K562 (cell line): ENCODE results near the gene NENF. TPM values are rescaled to one million over a fixed set of nuclear protein-coding genes. Genes with fewer than 3 reads are reported as not detected.

Source experiments
- KDM2B ChIP-seq: fragments of 250-450 bp; sonication (Bioruptor Pico); IDR thresholded peaks from 2 replicates; pipeline ENCODE4 v1.8.0; 2021; ENCODE audit warnings: mild to moderate bottlenecking, moderate library complexity
- MEF2D ChIP-seq: conservative IDR thresholded peaks from 2 replicates; pipeline ENCODE4 v1.6.1; 2016; ENCODE audit warnings: low read depth, missing genetic modification characterization, missing compliant biosample characterization
- NFE2 ChIP-seq: IDR thresholded peaks from 2 replicates; pipeline ENCODE4 v1.6.1; 2014; ENCODE audit warnings: antibody characterized with exemption, low read depth
- REST ChIP-seq, 2 experiments: fragments of 450-650 bp; formaldehyde crosslinking in 1 of 2; IDR thresholded peaks; 2 replicates each; pipeline versions ENCODE4 v1.4.0 to v1.6.1; 2014 to 2020; ENCODE audit warnings: mild to moderate bottlenecking in 2 of 2, borderline replicate concordance in 1 of 2, low read depth in 1 of 2
- SAP30 ChIP-seq: fragments of 200-600 bp; sonication (generic); IDR thresholded peaks from 2 replicates; pipeline ENCODE4 v1.6.1; 2012; ENCODE audit warnings: borderline replicate concordance, low read depth, mild to moderate bottlenecking, moderate library complexity, low read length, control low read depth, inconsistent platforms; ENCODE audit not compliant: insufficient read depth, poor library complexity, severe bottlenecking
- SMAD1 ChIP-seq: fragments of 150-350 bp; IDR thresholded peaks from 2 replicates; pipeline ENCODE4 v1.6.1; 2014; ENCODE audit warnings: low read length, low read depth; ENCODE audit not compliant: partially characterized antibody
- SRSF7 ChIP-seq: fragments of 200-400 bp; formaldehyde crosslinking; optimal IDR thresholded peaks from 2 replicates; pipeline ENCODE3; 2017; ENCODE audit warnings: mild to moderate bottlenecking, low read depth, low read length
- polyA plus RNA-seq, 8 experiments: library from polyadenylated mRNA; depleted of rRNA in 4 of 8; stranded (reverse) in 5 of 8; unstranded in 3 of 8; fragments of >200 nt; fragmentation: Nextera tagmentation in 2 of 8; fragmentation: Illumina TruSeq in 1 of 8; extraction: Ambion mirVana in 2 of 8; extraction: Trizol in 1 of 8; gene quantifications; 2 replicates each; pipeline versions ENCODE4 v1.2.1 to v1.2.3, GENCODE V29; 2011 to 2014; ENCODE audit warnings: inconsistent platforms in 1 of 8, missing spikeins in 1 of 8
- total RNA-seq, 7 experiments: library from RNA; depleted of rRNA in 6 of 7; stranded (reverse); fragments of >200 nt in 6 of 7; fragmentation: Illumina TruSeq in 2 of 7; extraction: Trizol in 2 of 7; gene quantifications; 2 replicates each; pipeline versions ENCODE4 v1.2.1 to v1.2.3, GENCODE V29; 2011 to 2021; ENCODE audit warnings: low replicate concordance in 1 of 7
- TF ChIP-seq, protein P1 (sequence below): sonication (generic); formaldehyde crosslinking; IDR thresholded peaks from 2 replicates; pipeline ENCODE4 v1.8.0; 2022; ENCODE audit warnings: missing genetic modification reagents, mild to moderate bottlenecking, borderline replicate concordance
- TF ChIP-seq, protein P2 (sequence below): fragments of 250-450 bp; sonication (Bioruptor Pico); IDR thresholded peaks from 2 replicates; pipeline ENCODE4 v1.4.0; 2020

The NENF gene
- total and polyA plus RNA-seq, 9 of the 15 experiments (the other 6 are each of a cell fraction or from before 2014, with no cell fraction given): 6.1 to 100 (median 72.8) TPM

DNA sequence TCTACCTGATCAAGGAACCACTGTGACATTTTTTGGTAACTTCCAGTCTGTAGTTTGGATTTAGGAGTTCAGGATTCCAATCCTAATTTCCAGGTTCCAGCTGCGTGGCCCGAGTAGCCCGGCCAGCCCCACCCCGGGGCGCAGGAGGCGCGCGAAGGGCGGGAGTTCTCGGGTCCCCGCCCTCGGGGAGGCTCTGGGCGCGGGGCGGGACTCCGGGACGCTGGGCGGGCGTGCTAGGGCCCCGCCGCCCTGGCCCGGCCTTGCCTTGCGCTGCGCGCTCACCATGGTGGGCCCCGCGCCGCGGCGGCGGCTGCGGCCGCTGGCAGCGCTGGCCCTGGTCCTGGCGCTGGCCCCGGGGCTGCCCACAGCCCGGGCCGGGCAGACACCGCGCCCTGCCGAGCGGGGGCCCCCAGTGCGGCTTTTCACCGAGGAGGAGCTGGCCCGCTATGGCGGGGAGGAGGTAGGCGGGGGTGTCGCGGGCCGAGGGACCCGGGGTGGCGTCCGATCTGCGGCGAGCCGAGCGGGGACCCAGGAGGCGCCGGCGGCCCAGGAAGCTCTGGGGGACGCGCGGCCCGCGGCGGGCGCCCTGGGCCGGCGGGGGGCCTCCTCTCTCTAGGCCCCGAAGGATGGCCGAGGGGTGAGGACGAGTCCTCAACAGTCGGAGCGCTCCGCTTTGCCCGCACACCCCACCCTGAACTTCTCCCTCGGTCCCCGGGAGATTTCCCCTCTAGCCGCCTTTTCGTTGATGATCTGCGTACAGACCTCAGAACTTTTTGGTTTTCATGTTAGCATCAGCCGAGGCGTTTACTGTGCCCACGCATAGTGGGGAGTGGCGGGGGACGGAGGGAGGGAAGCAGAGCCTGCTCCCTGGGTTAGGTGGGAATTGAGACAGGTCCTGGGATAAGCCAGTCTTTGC is at the start of gene NENF (continued):
- TF ChIP-seq REST (IDR thresholded peaks at IDR 0.05; ENCODE audit: borderline replicate concordance) (peak; percentile 76), REST (CRISPR knock-in tag; IDR thresholded peaks at IDR 0.05; ENCODE audit: low read depth) (peak; percentile 92), NFE2 (no peak), SAP30 (peak; percentile 46), MEF2D (tag) (no peak), SRSF7 (no peak), SMAD1 (peak; percentile 24), KDM2B (CRISPR knock-in tag) (peak; percentile 70; the same call in 1 of the 2 replicates)
- TF ChIP-seq, protein P1, sequence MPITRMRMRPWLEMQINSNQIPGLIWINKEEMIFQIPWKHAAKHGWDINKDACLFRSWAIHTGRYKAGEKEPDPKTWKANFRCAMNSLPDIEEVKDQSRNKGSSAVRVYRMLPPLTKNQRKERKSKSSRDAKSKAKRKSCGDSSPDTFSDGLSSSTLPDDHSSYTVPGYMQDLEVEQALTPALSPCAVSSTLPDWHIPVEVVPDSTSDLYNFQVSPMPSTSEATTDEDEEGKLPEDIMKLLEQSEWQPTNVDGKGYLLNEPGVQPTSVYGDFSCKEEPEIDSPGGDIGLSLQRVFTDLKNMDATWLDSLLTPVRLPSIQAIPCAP (CRISPR knock-in tag): no peak
- TF ChIP-seq, protein P2, sequence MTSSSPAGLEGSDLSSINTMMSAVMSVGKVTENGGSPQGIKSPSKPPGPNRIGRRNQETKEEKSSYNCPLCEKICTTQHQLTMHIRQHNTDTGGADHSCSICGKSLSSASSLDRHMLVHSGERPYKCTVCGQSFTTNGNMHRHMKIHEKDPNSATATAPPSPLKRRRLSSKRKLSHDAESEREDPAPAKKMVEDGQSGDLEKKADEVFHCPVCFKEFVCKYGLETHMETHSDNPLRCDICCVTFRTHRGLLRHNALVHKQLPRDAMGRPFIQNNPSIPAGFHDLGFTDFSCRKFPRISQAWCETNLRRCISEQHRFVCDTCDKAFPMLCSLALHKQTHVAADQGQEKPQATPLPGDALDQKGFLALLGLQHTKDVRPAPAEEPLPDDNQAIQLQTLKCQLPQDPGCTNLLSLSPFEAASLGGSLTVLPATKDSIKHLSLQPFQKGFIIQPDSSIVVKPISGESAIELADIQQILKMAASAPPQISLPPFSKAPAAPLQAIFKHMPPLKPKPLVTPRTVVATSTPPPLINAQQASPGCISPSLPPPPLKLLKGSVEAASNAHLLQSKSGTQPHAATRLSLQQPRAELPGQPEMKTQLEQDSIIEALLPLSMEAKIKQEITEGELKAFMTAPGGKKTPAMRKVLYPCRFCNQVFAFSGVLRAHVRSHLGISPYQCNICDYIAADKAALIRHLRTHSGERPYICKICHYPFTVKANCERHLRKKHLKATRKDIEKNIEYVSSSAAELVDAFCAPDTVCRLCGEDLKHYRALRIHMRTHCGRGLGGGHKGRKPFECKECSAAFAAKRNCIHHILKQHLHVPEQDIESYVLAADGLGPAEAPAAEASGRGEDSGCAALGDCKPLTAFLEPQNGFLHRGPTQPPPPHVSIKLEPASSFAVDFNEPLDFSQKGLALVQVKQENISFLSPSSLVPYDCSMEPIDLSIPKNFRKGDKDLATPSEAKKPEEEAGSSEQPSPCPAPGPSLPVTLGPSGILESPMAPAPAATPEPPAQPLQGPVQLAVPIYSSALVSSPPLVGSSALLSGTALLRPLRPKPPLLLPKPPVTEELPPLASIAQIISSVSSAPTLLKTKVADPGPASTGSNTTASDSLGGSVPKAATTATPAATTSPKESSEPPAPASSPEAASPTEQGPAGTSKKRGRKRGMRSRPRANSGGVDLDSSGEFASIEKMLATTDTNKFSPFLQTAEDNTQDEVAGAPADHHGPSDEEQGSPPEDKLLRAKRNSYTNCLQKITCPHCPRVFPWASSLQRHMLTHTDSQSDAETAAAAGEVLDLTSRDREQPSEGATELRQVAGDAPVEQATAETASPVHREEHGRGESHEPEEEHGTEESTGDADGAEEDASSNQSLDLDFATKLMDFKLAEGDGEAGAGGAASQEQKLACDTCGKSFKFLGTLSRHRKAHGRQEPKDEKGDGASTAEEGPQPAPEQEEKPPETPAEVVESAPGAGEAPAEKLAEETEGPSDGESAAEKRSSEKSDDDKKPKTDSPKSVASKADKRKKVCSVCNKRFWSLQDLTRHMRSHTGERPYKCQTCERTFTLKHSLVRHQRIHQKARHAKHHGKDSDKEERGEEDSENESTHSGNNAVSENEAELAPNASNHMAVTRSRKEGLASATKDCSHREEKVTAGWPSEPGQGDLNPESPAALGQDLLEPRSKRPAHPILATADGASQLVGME (CRISPR knock-in tag): peak; percentile 32
